ENCODE data around the gene SRC. TPM values are rescaled to one million over a fixed set of nuclear protein-coding genes. Genes with fewer than 3 reads are reported as not detected.
A peak's percentile ranks its signal among the peaks of the same experiment; 100 is the strongest.

SRC gene
- total and polyA plus RNA-seq, 2 experiments from 2014 or later = 26.2 to 34.3 TPM

DNA sequence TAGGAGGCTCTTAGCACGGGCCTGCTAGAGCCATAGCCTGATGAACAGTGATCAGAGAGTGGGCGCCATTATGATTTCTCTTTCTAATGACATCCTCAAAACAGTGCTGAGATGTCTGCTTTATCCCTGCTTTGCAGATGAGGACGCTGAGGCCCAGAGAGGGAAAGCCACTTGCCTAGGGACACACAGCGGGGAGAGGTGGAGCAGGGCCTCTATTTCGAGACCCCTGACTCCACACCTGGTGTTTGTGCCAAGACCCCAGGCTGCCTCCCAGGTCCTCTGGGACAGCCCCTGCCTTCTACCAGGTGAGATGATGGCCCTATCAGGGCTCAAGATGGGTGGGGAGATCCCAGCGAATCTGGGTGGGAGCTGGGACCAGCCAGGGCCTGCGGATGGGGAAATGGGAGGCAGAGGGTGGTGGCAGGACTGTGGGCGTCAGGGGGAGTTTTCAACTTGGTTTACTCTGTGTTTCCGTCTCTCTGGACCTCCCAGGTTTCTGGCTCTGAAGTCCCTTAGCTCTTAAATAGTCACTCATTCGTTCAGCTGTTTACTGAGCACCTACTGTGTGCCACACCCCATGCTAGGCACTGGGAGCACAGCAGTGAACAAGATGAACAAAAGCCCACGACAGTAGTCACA is 36.7 kb downstream of the SRC start:
- Histone ChIP-seq H3K9me3 (ENCODE audit: low read depth) (no peaks in the 10 kb centered on the region), H3K4me3 (no peak overlapping the region), H3K27me3 (no peaks in the 10 kb centered on the region), H3K27ac (no peak overlapping the region), H3K36me3 (no peaks in the 10 kb centered on the region), H3K4me1 (ENCODE audit: low read depth) (no peaks in the 10 kb centered on the region)
- DNase-seq (ENCODE audit: low read depth in 1 of 2, low spot score in 1 of 2) = no peak
- TF ChIP-seq, protein P1, sequence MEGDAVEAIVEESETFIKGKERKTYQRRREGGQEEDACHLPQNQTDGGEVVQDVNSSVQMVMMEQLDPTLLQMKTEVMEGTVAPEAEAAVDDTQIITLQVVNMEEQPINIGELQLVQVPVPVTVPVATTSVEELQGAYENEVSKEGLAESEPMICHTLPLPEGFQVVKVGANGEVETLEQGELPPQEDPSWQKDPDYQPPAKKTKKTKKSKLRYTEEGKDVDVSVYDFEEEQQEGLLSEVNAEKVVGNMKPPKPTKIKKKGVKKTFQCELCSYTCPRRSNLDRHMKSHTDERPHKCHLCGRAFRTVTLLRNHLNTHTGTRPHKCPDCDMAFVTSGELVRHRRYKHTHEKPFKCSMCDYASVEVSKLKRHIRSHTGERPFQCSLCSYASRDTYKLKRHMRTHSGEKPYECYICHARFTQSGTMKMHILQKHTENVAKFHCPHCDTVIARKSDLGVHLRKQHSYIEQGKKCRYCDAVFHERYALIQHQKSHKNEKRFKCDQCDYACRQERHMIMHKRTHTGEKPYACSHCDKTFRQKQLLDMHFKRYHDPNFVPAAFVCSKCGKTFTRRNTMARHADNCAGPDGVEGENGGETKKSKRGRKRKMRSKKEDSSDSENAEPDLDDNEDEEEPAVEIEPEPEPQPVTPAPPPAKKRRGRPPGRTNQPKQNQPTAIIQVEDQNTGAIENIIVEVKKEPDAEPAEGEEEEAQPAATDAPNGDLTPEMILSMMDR (IDR thresholded peaks at IDR 0.05; ENCODE audit: low read depth, low read length) = no peak

DNA sequence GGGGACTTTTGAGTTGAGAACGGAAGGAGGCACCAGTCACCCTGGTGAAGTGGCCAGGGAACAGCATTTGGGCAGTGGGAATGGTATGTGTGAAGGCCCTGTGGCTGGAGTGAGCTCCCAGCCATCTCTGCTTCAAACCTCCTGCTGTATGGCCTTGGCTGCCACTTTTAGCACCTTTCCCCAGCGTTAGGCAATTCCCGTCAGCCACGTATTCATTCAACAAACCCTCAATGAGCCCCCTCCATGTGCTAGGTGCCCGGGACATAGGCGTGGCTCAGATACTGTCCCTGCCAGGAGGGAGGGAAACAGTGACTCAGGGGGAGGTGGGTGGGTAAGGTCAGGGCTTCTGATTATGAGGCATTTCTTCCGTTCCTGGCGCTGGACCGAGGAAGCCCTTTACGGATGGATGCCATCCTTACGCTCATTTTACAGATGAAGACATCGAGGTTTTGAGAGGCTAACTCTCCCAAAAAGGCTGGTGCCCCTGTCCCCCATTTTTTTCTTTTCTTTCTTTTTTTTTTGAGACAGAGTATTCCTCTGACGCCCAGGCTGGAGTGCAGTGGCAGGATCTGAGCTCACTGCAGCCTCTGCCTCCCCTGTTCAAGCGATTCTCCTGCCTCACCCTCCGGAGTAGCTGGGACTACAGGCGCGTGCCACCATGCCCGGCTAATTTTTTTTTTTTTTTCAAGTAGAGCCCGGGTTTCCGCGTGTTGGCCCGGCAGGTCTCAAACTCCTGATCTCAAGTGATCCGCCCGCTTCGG is 37.5 kb downstream of the SRC start:
- TF ChIP-seq, protein P1 (IDR thresholded peaks at IDR 0.05; ENCODE audit: low read depth, low read length) = no peak
- H3K4me1 ChIP-seq (ENCODE audit: low read depth) = no peaks in the 10 kb centered on the region
- no peak overlapping the region for H3K27ac ChIP-seq
- no peaks in the 10 kb centered on the region for H3K36me3 ChIP-seq
- no peaks in the 10 kb centered on the region for H3K9me3 ChIP-seq (ENCODE audit: low read depth)
- peak in 1 of 2 donors; percentile 30 for DNase-seq (ENCODE audit: low read depth in 1 of 2, low spot score in 1 of 2)
- no peak overlapping the region for H3K4me3 ChIP-seq
- H3K27me3 ChIP-seq = no peaks in the 10 kb centered on the region

DNA sequence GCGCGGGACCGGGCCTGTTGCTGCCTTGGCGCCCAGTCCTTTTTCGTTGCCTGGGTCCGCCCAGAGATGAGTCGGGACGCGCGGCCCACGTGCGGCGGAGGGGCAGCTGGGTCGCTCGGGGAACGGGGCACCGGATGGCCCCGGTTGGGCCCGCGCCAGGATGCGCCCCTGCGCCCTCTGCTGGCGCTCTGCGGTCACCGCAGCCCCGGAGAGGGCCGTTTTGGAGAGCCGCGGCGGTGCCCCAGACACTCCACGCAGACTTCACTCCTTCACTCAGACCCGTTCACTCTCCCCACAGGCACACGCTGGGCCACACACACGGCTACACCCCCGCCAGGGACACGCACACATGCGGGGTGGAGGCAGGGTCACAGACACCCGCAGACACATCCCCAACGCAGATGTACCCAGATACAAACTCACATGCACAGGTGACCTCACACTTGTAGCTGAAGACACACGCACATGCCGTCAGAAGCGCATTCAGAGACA is 38.8 kb downstream of the SRC start:
- H3K4me1 ChIP-seq (ENCODE audit: low read depth) = no peaks in the 10 kb centered on the region
- H3K27ac ChIP-seq = no peak overlapping the region
- peak; percentile 58 to 74 for DNase-seq (ENCODE audit: low read depth in 1 of 2, low spot score in 1 of 2)
- no peaks in the 10 kb centered on the region for H3K27me3 ChIP-seq
- no peaks in the 10 kb centered on the region for H3K36me3 ChIP-seq
- no peak overlapping the region for H3K4me3 ChIP-seq
- H3K9me3 ChIP-seq (ENCODE audit: low read depth) = no peaks in the 10 kb centered on the region
- TF ChIP-seq, protein P1 (IDR thresholded peaks at IDR 0.05; ENCODE audit: low read depth, low read length) = peak; percentile 82

DNA sequence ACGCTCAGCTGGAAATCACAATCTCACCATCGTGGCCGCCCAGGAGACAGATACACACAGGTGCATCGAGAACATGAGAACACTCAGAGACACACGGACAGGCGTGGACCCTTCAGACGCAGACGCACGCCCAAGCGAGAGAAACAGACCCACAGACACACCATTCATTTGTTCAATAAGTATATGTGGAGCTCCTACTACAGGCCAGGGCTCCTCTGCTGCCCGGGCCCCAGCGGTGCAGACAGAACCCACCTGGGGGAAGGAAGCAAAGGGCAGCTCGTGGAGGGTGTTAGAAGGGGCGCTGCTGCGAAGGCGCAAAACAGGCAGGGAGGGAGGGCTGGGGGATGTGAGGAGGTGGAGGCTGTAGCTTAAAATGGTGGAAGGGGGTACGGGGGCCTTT is 39.2 kb downstream of the SRC start:
- no peak for DNase-seq (ENCODE audit: low read depth in 1 of 2, low spot score in 1 of 2)
- H3K36me3 ChIP-seq = no peaks in the 10 kb centered on the region
- H3K4me3 ChIP-seq = no peak overlapping the region
- no peaks in the 10 kb centered on the region for H3K9me3 ChIP-seq (ENCODE audit: low read depth)
- H3K27ac ChIP-seq = no peak overlapping the region
- H3K4me1 ChIP-seq (ENCODE audit: low read depth) = no peaks in the 10 kb centered on the region
- H3K27me3 ChIP-seq = no peaks in the 10 kb centered on the region
- TF ChIP-seq, protein P1 (IDR thresholded peaks at IDR 0.05; ENCODE audit: low read depth, low read length) = no peak

DNA sequence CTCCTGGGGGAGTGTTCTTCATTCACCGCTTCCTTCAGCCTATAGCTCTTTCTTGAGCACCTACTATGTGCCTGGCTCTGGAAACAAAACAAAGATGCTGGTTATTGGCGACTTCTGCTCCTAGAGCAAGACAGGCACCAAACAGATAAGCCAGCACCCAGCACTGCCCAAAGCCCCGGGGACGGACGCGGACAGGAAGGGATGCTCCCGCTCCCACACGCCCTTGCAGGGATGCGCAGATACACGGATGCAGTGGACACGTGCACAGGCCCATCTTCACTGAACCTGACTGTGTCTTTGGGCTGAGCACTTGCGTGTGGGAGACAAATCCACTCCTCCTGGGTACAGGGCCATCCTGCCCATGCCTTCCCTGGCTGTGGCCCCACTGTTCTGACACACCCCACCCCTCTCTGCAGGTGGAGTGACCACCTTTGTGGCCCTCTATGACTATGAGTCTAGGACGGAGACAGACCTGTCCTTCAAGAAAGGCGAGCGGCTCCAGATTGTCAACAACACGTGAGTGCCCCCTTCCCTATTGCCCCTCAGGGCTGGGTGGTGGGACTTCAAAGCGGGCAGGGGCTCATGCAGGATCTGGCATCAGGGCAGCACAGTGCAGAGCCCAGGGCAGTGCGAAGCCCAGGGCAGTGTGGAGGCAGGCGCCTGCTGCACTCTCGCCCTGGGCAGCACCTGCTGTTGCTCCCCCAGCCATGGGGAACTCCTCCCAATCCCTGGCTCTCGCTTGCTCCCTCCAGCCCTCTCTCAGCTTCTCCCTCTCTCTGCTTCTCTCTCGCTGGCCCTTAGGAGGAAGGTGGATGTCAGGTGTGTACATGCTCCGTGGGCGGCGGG is 39.9 kb downstream of the SRC start:
- Histone ChIP-seq H3K27me3 (no peaks in the 10 kb centered on the region), H3K27ac (no peak overlapping the region), H3K36me3 (no peaks in the 10 kb centered on the region), H3K4me1 (ENCODE audit: low read depth) (no peaks in the 10 kb centered on the region), H3K4me3 (no peak overlapping the region), H3K9me3 (ENCODE audit: low read depth) (no peaks in the 10 kb centered on the region)
- TF ChIP-seq, protein P1 (IDR thresholded peaks at IDR 0.05; ENCODE audit: low read depth, low read length) = no peak
- no peak for DNase-seq (ENCODE audit: low read depth in 1 of 2, low spot score in 1 of 2)
